ENCODE measurements around the gene RNLS.

DNA sequence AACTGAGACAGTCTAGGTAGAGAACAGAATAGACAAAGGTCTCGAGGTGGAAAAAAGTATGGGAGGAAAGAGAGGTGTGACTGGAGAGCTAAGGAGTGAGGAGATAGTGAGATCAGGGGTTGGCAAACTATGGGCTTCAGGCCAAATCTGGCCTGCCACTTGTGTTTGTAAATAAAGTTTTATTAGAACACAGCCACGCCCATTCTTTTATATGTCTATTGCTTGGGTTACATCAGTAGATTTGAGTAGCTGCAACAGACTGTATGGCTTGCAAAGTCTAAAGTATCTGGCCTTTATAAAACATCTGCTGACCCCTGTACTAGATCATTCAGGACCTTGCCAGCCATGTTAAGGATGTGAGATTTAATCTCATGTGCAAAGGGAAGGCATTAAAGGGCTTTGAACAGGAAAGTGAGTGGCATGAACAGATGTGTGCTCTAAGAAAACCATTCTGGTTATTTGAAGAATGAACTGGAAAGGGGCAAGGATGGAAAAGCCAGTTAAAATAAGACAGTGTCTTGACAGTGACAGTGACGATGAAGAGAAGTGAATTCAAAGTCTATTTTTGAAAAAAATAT lies 240.3 kb downstream of the RNLS start:
- TF ChIP-seq, protein P1, sequence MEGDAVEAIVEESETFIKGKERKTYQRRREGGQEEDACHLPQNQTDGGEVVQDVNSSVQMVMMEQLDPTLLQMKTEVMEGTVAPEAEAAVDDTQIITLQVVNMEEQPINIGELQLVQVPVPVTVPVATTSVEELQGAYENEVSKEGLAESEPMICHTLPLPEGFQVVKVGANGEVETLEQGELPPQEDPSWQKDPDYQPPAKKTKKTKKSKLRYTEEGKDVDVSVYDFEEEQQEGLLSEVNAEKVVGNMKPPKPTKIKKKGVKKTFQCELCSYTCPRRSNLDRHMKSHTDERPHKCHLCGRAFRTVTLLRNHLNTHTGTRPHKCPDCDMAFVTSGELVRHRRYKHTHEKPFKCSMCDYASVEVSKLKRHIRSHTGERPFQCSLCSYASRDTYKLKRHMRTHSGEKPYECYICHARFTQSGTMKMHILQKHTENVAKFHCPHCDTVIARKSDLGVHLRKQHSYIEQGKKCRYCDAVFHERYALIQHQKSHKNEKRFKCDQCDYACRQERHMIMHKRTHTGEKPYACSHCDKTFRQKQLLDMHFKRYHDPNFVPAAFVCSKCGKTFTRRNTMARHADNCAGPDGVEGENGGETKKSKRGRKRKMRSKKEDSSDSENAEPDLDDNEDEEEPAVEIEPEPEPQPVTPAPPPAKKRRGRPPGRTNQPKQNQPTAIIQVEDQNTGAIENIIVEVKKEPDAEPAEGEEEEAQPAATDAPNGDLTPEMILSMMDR (IDR thresholded peaks at IDR 0.05; ENCODE audit: low read depth, low read length) = no peak
- TF ChIP-seq POLR2A (IDR thresholded peaks at IDR 0.05; ENCODE audit: extremely low read depth, insufficient read length) (no peak), MYC (IDR thresholded peaks at IDR 0.05; ENCODE audit: low read depth, low read length) (no peak)
- TF ChIP-seq, protein P2, sequence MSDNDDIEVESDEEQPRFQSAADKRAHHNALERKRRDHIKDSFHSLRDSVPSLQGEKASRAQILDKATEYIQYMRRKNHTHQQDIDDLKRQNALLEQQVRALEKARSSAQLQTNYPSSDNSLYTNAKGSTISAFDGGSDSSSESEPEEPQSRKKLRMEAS (IDR thresholded peaks at IDR 0.05; ENCODE audit: low read depth, low read length) = no peak
